Esophagus mucosa (tissue), 1 donor: ENCODE results near the gene EHBP1. TPM values are rescaled to one million over a fixed set of nuclear protein-coding genes. Genes with fewer than 3 reads are reported as not detected.
A peak's percentile ranks its signal among the peaks of the same experiment; 100 is the strongest.

Experiments used
- ATAC-seq: fragments of 200-7000 bp; cut with Tn5 transposase; one replicate; pipeline ENCODE4 v1.9.1; 2020
- total RNA-seq: library from RNA; stranded (reverse); gene quantifications from one replicate; pipeline ENCODE4 v1.2.4, GENCODE V29; 2023
- donor health status: DM: yes; HTN: yes; CAD: no.

Gene EHBP1
- total RNA-seq, 1 donor from 2014 or later: 75.8 TPM

- no peak for ATAC-seq
These were observed 179.0 kb downstream of the EHBP1 start for GRCh38 chr2:62884514-62884913.

DNA sequence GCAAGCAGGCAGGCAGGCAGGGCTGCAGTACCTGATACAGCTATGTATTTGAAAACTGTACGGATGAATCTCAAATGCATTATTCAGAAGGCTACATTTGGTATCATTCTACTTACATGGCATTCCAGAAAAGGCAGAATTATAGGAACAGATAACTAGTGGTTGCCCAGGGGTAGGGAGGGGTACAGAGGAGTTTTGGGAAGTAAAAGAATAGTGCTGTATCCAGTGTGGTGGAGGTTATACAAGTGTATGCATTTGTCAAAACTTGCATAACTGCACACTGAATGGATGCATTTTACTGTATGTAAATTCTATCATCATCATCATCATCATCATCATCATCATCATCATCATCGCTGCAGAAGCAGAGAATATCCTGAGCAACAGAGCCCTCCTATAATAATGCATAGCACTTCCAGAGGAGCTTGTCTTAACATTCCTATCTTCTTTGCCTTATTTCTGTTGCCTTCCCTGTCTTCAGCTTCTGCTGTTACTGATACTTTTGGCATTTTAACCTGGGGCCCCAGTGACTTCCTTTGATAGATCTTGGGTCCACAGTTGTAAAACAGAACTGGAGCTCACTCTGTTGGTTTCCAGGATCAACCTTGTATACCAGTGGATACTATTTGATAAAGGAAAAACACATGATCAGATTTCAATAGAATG, 189.6 kb downstream of the EHBP1 start:
- ATAC-seq: no peak

- no peak for ATAC-seq
These were observed 190.1 kb downstream of the EHBP1 start for GRCh38 chr2:62895632-62896009.

DNA sequence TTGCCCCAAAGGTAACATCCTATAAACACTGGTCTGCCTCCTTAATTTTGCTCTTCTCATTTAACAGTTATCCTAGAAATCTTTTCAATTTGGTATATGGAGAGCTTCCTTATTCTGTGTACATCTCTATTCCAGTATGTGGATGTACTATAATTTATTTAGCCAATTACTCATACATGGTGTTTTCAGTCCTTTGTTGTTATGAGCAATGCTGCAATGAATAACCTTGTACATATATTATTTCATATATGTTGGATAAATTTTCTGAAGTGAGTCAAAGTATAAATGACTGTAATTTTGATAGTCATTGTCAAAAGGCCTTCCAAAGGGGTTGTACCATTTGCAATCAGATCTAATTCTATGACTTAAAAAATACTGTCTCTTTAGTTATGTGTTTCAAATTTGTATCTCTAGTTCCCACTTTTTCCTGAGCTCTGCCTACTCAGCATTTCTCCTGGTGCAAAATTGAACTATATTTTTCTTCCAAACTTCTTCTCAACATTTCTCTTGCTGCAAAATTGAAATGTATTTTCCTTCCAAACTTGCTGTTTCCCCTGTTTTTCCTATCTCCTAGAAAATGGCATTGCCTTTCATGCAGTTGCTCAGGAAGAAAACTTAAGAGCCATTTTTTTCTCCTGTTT, 191.8 kb downstream of the EHBP1 start:
- peak; percentile 68 for ATAC-seq

- ATAC-seq: no peak
These were observed 198.8 kb downstream of the EHBP1 start for GRCh38 chr2:62904344-62904743.

DNA sequence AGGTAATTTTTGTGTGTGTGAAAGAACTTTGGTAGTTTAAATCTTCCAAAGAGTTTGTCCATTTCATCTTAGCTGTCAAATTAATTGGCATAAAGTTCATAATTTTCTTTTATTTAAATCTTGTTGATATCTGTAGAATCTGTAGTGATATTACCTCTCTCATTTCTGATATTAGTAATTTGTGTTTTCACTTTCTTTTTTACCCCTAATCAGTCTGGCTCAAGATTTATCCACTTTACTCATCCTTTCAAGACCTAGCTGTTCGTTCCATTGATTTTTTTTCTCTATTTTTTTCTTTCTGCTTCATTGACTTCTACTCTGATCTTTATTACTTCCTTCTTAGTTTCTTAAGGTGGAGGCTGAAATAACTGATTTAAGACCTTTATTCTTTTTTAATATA, 202.6 kb downstream of the EHBP1 start:
- ATAC-seq: no peak

- no peak for ATAC-seq
These were observed 207.8 kb downstream of the EHBP1 start for GRCh38 chr2:62913311-62913710.

DNA sequence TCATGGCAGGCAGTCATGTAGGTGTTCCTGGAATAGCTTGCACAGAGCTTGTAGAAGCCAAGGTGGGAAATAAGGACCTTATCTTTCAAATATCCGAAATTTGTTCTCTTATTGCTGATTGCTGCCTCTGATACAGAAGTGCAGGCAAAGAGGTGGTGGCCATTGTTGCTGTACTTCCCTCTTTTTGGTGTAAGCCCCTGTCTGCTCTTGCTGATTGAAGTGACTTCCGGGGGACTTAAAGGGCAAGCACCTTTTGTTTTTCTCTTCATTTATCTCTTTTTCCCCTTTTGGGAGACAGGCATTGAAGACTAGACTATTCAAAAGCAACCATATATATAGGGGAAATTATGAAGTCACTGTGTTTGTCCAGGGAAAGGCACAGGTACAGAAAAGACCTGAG, 213.5 kb downstream of the EHBP1 start:
- no peak for ATAC-seq

DNA sequence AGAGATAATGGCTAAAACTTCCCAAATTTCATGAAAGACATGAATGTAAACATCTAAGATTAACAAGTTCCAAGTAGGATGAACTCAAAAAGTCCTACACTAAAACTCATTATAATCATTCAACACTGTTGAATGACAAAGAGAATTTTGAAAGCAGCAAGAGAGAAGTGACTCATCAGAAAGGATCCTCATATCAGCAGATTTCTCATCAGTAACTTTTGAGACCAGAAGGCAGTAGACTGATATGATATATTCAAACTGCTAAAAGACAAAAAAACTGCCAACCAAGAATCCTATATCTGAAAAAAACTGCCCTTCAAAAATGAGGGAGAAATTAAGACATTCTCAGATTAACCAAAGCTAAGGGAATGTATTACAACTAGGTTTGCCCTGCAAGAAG, 214.6 kb downstream of the EHBP1 start:
- ATAC-seq: no peak

DNA sequence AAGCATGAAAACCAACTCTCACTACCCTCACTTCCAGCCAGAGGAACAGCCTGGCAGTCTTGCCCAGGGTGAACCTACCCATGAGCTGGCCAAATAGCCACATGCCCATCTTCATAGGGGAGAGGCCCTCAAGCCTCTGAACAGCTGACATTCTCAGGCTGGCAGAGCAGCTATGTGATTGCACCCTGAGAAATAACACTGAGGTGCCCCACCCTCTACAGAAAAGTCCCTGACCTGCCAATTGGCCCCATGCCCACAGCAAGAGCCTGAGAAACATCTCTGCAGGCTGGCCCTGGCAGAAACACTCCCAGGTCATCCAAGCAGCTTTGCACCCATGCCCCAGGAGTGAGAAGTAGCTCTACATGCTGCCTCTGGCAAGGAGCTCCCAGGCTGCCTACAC, 217.7 kb downstream of the EHBP1 start:
- peak; percentile 78 for ATAC-seq

DNA sequence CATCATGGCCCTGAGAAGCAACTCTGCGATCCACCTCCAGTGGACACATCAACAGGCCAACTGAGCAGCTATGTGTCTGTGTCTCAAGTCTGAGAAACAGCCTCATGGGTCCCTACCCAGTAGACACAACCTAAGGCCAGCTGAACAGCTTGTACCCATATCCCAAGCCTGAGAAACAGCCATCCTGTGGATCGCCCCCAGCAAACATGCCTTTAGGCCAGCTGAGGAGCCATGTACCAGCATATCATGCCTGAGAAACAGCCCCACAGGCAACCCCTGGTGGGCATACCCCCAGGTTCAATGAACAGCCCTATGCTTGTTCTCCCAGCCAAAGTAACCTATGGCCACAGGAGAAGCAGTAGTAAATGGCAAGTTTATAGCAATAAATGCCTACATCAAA, 218.4 kb downstream of the EHBP1 start:
- ATAC-seq: peak; percentile 20

DNA sequence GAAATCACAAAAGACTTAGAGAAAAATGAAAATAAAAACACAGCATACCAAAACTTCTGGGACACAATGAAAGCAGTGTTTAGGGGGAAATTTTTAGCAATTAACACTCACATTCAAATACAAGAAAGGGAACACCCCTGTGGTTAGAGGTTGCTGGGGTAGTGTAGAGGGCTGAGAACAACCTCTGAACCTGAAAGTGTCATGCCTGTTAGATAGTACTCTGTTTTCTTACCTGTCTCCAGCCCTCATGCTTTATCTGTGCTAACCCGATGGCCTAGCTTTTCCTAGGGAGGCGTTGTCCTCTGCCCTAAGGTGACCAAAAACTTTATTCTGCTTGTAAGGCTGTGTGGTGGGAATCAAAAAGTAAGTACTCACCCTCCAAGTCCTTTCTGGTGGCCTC, 222.5 kb downstream of the EHBP1 start:
- no peak for ATAC-seq

DNA sequence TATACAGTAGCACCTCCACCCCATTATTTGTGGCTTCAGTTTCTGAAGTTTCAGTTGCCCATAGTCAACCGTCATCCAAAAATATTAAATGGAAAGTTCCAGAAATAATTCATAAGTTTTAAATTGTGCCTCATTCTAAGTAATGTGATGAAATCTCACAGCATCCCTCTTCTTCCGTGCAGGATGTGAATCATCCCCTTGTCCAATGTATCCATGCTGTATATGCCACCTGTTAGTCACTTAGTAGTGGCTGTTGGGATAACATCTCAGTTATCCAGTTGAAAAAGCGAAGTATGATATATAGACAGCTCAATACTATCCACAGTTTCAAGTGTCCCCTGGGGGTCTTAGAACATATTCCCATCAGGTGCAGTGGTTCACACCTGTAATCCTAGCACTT, 226.0 kb downstream of the EHBP1 start:
- no peak for ATAC-seq

DNA sequence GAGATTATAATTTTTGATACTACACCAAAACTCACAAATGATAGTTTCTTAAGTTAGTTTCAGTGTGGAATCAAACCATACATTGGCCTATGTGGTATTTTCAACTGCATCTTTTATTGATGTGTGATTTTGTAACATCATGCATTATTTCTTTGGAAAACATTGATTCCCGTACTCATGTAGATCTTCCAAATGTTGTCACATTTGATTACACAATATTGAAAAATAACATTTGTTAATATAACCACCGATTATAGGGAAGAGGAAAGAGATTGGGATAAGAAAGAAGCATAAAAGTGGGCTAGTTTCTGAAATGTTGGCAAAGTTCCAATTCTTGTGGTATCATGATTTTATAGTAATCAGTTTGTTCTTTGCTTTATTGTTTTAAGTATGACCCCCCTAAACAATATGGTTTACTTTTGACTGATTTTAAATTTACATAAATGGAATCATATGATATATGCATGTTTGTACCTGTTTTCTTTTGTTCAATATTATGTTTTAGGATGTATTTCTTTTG, 227.9 kb downstream of the EHBP1 start:
- ATAC-seq: no peak

DNA sequence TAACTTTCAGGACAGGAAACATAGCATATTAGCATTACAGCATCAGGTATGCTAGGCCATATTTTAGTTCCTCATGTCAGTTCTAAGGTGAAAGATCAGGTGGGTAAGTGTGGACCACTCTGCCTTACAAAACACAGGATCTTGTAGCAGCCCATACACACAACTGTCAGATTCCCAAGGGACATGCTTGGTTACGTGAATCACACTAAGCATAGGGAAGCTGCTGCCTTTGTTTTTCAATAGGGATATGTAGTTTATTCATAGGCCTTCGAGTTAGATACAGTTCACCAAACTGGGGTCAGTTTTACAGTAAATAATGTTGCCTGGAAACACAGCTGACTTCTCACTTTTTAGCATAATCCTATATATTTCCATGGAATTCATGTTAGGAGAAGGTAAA, 229.0 kb downstream of the EHBP1 start:
- ATAC-seq: no peak

DNA sequence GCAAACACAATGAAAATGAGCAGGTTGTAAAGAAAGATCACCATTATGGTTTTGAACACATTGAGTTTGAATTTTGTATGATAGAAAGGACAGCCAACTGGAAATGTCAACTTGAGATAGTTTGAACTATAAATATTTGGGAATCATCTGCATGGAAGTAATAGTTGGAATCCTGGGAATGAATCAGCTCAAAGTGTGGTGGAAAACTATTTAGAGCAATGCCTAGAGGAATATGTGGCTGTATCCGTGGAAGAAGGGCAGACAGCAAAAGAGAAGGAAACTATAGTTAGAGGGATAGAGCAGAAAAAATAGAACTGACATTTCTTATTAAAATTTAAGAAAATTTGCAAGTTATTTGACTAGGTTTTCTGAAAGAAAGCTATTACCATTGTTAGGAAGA, 232.6 kb downstream of the EHBP1 start:
- ATAC-seq: no peak

DNA sequence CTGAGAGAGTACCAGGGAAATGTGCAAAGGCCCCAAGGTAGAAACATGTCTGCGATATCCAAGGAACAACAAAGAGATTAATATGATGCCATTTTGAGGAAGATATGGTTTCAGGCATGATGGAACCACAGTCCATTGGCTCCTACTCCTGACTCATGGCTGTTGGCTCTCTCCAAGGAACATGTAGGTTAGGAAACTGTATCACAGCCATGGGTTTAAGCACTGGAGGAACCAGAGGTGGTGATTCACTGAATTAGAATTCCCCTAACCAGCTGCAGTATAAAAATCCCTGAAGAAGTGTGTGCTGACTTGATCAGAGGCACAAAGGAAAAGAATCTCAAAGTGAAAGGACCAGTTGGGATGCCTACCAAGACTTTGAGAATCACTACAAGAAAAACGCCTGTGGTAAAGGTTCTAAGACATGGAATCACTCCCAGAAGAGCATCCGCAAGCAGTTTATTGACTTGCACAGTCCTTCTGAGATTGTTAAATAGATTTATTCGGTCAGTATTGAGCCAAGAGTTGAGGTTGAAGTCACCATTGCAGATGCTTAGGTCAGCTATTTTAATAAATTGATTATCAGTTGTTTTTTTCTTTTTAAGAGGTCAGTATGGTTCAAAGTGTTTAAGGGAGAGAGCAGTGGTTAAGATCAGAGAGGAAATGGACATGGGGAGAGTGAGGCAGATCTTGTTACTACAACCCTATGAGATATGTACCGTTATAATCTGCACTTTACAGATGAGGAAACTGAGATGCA, 234.4 kb downstream of the EHBP1 start:
- peak; percentile 94 for ATAC-seq

DNA sequence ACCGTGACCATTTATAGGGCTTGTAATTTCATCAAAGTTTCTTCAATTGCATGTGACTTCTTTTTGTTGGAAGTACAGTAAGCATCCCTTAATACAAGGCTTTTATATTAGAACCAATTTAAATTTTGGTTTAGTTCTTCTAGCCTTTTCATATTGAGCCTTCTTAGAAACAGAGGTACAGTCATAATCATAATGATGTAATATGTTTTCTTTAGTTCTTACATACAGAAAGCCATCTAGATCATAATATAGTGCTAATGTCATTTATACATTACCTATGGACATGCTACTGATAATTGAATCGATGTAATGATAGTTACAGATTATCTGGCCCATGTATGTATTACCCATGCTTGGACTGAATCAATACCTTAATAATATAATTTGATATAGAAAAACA, 235.2 kb downstream of the EHBP1 start:
- no peak for ATAC-seq

- no peak for ATAC-seq
These were observed 235.9 kb downstream of the EHBP1 start for GRCh38 chr2:62941413-62941812.

- ATAC-seq: no peak
These were observed 238.8 kb downstream of the EHBP1 start for GRCh38 chr2:62944362-62944761.

DNA sequence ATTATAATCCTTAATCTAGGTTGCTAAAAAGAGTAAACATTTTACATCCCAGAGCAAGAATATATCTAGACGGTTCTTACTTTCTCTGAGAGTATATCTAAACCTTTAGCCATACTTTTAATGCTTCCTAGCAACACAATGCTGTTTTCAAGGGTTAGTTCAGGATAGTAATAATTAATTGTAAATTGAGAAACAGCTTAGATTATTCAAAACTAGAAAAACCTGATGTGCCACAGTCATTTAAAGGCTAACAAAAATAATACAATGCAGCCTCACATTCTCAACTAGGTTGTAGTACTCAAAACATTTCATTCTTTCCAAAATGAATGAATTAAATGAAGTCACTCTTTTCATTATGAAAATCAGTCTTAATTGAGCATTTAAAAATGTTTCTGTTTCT, 241.9 kb downstream of the EHBP1 start:
- peak; percentile 76 for ATAC-seq

DNA sequence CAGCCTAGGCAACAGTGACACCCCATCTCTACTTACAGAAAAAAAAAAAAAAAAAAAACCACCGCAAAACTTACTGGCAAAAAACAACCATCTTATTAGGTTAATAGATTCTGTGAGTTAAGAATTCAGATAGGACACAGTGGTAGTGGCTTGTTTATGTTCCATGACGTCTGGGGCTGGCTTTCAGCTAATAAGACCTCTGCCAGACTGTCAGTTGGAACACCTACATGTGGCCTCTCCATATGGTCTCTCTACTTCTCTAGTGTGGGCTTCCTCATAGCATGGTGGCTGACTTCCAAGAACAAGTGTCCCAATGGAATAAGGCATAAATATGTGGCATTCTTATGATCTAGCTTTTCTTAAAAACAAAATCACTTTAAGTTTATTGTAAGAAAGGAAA, 251.1 kb downstream of the EHBP1 start:
- no peak for ATAC-seq

GRCh38 chr2:62958206-62958605, 252.7 kb downstream of the EHBP1 start:
- no peak for ATAC-seq

DNA sequence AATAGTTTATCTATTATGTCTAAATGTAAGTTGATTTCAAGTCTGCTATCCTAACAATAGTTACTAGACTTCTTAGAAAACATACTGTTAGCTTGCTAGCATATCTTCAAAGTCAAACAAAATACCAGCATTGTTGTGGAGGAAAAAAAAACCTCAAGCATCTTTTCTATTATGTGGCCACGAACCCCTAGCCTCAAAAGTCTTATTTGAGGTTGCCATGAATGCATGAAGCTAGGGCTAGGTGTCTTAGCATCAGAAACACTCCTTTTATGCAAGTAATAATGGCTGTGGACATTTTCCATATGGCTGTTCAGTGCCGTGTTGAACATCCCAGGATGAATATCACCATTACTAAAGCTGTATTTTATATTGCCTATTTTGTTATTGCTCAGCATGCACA, 258.5 kb downstream of the EHBP1 start:
- ATAC-seq: no peak
